G401.6 (cell line): ENCODE results near the gene ACER3.
"Not testable (repeated sequence)": the region's sequence is repeated elsewhere in the genome, so short reads cannot be mapped to it uniquely, and the experiment has no call there.

Source experiments
- FAIRE-seq: peaks from 2 replicates; lab custom pipeline; 2012; peaks lifted over from hg19 to GRCh38; lab: Jason Lieb, UNC

ACER3 gene

GRCh38 chr11:76872959-76873827, 12.5 kb downstream of the ACER3 start:
- no peak for FAIRE-seq

GRCh38 chr11:76878014-76878413, 17.3 kb downstream of the ACER3 start:
- no peak for FAIRE-seq

- no peak for FAIRE-seq
Observed at GRCh38 chr11:76880314-76880713, 19.6 kb downstream of the ACER3 start.

- no peak for FAIRE-seq
Observed at GRCh38 chr11:76880956-76881355, 20.2 kb downstream of the ACER3 start.

GRCh38 chr11:76885390-76886097, 24.8 kb downstream of the ACER3 start:
- no peak for FAIRE-seq

- no peak for FAIRE-seq
Observed at GRCh38 chr11:76888989-76889388, 28.3 kb downstream of the ACER3 start.

- FAIRE-seq: peak; percentile 73
Observed at GRCh38 chr11:76889411-76889975, 28.8 kb downstream of the ACER3 start.

- no peak for FAIRE-seq
Observed at GRCh38 chr11:76890329-76890728, 29.6 kb downstream of the ACER3 start.

GRCh38 chr11:76891285-76891684, 30.6 kb downstream of the ACER3 start:
- no peak for FAIRE-seq

GRCh38 chr11:76891793-76892192, 31.1 kb downstream of the ACER3 start:
- FAIRE-seq: no peak

- no peak for FAIRE-seq
Observed at GRCh38 chr11:76892306-76892705, 31.6 kb downstream of the ACER3 start.

- no peak for FAIRE-seq
Observed at GRCh38 chr11:76897233-76897632, 36.5 kb downstream of the ACER3 start.

- no peak for FAIRE-seq
Observed at GRCh38 chr11:76901144-76901543, 40.4 kb downstream of the ACER3 start.

- not testable (repeated sequence) for FAIRE-seq
Observed at GRCh38 chr11:76901622-76902021, 40.9 kb downstream of the ACER3 start.

GRCh38 chr11:76902121-76903014, 41.6 kb downstream of the ACER3 start:
- no peak for FAIRE-seq

- FAIRE-seq: no peak
Observed at GRCh38 chr11:76903325-76903724, 42.6 kb downstream of the ACER3 start.

- FAIRE-seq: no peak
Observed at GRCh38 chr11:76910620-76911414, 50.1 kb downstream of the ACER3 start.

GRCh38 chr11:76911415-76911808, 50.7 kb downstream of the ACER3 start:
- FAIRE-seq: no peak

- no peak for FAIRE-seq
Observed at GRCh38 chr11:76916712-76917111, 56.0 kb downstream of the ACER3 start.

- FAIRE-seq: peak; percentile 93
Observed at GRCh38 chr11:76918941-76919386, 58.2 kb downstream of the ACER3 start.

- FAIRE-seq: no peak
Observed at GRCh38 chr11:76919467-76919866, 58.7 kb downstream of the ACER3 start.
